Stimulated activated CD4-positive, alpha-beta T cell treated with anti-CD3 and anti-CD28 coated beads, Interleukin-1b, Interleukin-23, amount 100 ng/mL, for 24 hours (primary cell): ENCODE data around the gene CR2.
A peak's percentile ranks its signal among the peaks of the same experiment; 100 is the strongest.
"Not testable (repeated sequence)": the region's sequence is repeated elsewhere in the genome, so short reads cannot be mapped to it uniquely, and the experiment has no call there.

Experiments used
- DNase-seq, 4 experiments: peaks; one replicate each; pipeline ENCODE4 v3.0.0-alpha.2; 2020; ENCODE audit warnings: low read depth in 4 of 4, low spot score in 1 of 4

The CR2 gene

GRCh38 chr1:207444514-207445217 lies 9.5 kb upstream of the CR2 start:
- DNase-seq, result no peak

- no peak for DNase-seq
These were observed 450 bp upstream of the CR2 start for GRCh38 chr1:207453710-207454045.

GRCh38 chr1:207455183-207455754 lies 1.1 kb downstream of the CR2 start:
- DNase-seq, result no peak

GRCh38 chr1:207458414-207458813 lies 4.3 kb downstream of the CR2 start:
- DNase-seq, result no peak

GRCh38 chr1:207459008-207459407 lies 4.9 kb downstream of the CR2 start:
- DNase-seq, result no peak

GRCh38 chr1:207461649-207462048 lies 7.5 kb downstream of the CR2 start:
- DNase-seq, result no peak

- no peak for DNase-seq
These were observed 8.4 kb downstream of the CR2 start for GRCh38 chr1:207462535-207462934.

GRCh38 chr1:207463021-207463420 lies 8.9 kb downstream of the CR2 start:
- no peak for DNase-seq

- DNase-seq, result no peak
These were observed 9.4 kb downstream of the CR2 start for GRCh38 chr1:207463571-207463970.

GRCh38 chr1:207470927-207471326 lies 16.8 kb downstream of the CR2 start:
- no peak for DNase-seq

GRCh38 chr1:207474210-207474609 lies 20.1 kb downstream of the CR2 start:
- DNase-seq, result no peak

- no peak for DNase-seq
These were observed 32.1 kb downstream of the CR2 start for GRCh38 chr1:207486198-207486597.

- DNase-seq, result no peak
These were observed 33.5 kb downstream of the CR2 start for GRCh38 chr1:207487636-207488035.

GRCh38 chr1:207493212-207493611 lies 39.1 kb downstream of the CR2 start:
- no peak for DNase-seq

- DNase-seq, result no peak
These were observed 40.0 kb downstream of the CR2 start for GRCh38 chr1:207494171-207494570.

- not testable (repeated sequence) for DNase-seq
These were observed 41.2 kb downstream of the CR2 start for GRCh38 chr1:207495281-207495680.

- DNase-seq, result peak in 3 of 4 experiments; percentile 5 to 7 (median 7)
These were observed 42.0 kb downstream of the CR2 start, which contains the start of gene CR1 for GRCh38 chr1:207495801-207496792. Gene CR1, plus strand, starts transcription at chr1:207496157. Its CDS starts 111 bp downstream, at chr1:207496268.

GRCh38 chr1:207497941-207498340 lies 43.8 kb downstream of the CR2 start:
- no peak for DNase-seq

GRCh38 chr1:207499573-207499972 lies 45.4 kb downstream of the CR2 start:
- DNase-seq, result peak; percentile 21 to 50 (median 32)

- no peak for DNase-seq
These were observed 46.2 kb downstream of the CR2 start for GRCh38 chr1:207500306-207500705.

GRCh38 chr1:207501071-207501470 lies 46.9 kb downstream of the CR2 start:
- no peak for DNase-seq

GRCh38 chr1:207502726-207503125 lies 48.6 kb downstream of the CR2 start:
- DNase-seq, result no peak
